SH-SY5Y (cell line): ENCODE measurements around the gene FRMD4A.

ENCODE experiments used
- GATA2 ChIP-seq: IDR thresholded peaks from 2 replicates; pipeline ENCODE4 v1.6.1; 2011; ENCODE audit warnings: mild to moderate bottlenecking, low read depth, low read length
- GATA3 ChIP-seq: IDR thresholded peaks from 2 replicates; pipeline ENCODE4 v1.6.1; 2011; ENCODE audit warnings: low read depth, mild to moderate bottlenecking, low read length, moderate library complexity

GRCh38 chr10:13803566-13804554 lies 526.9 kb downstream of the FRMD4A start:
- TF ChIP-seq GATA2 (no peak), GATA3 (no peak)
